Brain microvascular endothelial cell (primary cell): ENCODE results near the gene MAP7D2.

Experiments
- DNase-seq: peaks from one replicate; pipeline ENCODE4 v3.0.0-alpha.2; 2020
- H3K27ac ChIP-seq: fragments of 250-450 bp; sonication (Bioruptor Pico); 2 replicates; pipeline ENCODE4 v1.5.1; 2020; ENCODE audit warnings: mild to moderate bottlenecking, moderate library complexity
- H3K27me3 ChIP-seq: fragments of 250-450 bp; sonication (Bioruptor Pico); replicated peaks from 2 replicates; pipeline ENCODE4 v1.5.1; 2020; ENCODE audit warnings: mild to moderate bottlenecking
- H3K36me3 ChIP-seq: fragments of 250-450 bp; sonication (Bioruptor Pico); replicated peaks from 2 replicates; pipeline ENCODE4 v1.5.1; 2020; ENCODE audit warnings: mild to moderate bottlenecking
- H3K4me3 ChIP-seq: 2 replicates; pipeline ENCODE4 v1.5.1; 2011; ENCODE audit warnings: low read depth, mild to moderate bottlenecking, control low read depth, low read length, moderate library complexity
- in situ Hi-C: cut with HindIII; loops from 2 replicates; pipeline ENCODE4 v1.10.0; 2017; ENCODE audit warnings: low sequenced_read_pairs, low pct_ligation_motif_present
- TF ChIP-seq, protein P1 (sequence below): IDR thresholded peaks from 2 replicates; pipeline ENCODE4 v1.5.1; 2011; ENCODE audit warnings: low read depth, mild to moderate bottlenecking, moderate library complexity, low read length, control low read depth, inconsistent platforms; ENCODE audit errors: missing control alignments

The MAP7D2 gene

DNA sequence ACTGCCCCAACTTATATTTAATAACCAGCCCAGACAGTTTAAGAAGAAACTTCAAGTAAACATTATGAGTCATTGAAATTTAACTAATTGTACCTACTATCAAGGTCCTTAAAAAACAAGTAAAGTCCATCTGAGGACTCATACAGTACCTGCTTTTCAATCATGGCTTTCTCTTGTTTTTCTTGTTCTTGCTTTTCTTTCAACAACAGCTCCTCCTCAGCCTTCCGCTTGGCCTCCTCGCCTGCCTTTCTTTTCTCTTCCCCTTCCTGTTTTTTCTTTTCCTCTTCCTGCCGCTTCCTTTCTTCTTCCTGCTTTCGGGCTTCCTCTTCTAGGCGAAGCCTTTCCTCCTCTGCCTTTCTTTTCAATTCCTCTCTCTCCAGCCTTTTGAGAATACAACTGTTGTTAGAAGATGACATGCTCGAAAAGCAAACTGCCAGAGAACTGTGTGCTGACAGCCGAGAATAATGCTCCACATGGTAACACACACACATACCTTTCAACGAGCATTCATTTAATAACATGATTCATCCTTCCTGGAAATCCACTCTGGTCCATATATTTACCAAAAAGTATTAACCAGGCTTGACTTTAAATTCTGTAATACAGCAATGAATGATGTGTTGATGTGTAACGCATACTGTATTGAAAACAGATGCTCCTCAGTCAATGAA is 100.6 kb downstream of the MAP7D2 start:
- Histone ChIP-seq H3K36me3 (no peaks in the 10 kb centered on the region), H3K27me3 (no peaks in the 10 kb centered on the region), H3K27ac (no peak overlapping the region), H3K4me3 (no peak overlapping the region)
- TF ChIP-seq, protein P1, sequence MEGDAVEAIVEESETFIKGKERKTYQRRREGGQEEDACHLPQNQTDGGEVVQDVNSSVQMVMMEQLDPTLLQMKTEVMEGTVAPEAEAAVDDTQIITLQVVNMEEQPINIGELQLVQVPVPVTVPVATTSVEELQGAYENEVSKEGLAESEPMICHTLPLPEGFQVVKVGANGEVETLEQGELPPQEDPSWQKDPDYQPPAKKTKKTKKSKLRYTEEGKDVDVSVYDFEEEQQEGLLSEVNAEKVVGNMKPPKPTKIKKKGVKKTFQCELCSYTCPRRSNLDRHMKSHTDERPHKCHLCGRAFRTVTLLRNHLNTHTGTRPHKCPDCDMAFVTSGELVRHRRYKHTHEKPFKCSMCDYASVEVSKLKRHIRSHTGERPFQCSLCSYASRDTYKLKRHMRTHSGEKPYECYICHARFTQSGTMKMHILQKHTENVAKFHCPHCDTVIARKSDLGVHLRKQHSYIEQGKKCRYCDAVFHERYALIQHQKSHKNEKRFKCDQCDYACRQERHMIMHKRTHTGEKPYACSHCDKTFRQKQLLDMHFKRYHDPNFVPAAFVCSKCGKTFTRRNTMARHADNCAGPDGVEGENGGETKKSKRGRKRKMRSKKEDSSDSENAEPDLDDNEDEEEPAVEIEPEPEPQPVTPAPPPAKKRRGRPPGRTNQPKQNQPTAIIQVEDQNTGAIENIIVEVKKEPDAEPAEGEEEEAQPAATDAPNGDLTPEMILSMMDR, result no peak
- in situ Hi-C loops, result no loop called here
- DNase-seq, result no peak

DNA sequence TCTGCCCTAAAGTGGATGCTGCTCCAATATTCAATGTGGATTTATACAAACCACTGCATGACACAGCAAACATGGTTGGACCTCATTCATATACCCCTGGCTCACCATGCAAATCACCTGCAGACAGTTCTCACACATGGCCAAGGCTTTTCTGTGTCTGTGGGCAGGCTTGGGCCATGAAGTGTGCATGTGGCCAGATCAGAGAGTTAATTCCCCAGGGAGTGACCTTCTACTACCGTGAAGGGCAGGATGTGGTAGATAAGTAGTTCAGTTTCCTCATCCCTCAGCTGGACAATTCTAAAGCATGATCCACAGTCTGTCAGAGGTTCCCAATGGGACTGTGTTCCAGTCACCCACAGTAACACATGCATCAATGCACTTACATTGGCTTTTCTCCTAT is 101.3 kb downstream of the MAP7D2 start:
- Histone ChIP-seq H3K4me3 (no peak overlapping the region), H3K36me3 (no peaks in the 10 kb centered on the region), H3K27ac (no peak overlapping the region), H3K27me3 (no peaks in the 10 kb centered on the region)
- TF ChIP-seq, protein P1, result no peak
- in situ Hi-C loops, result no loop called here
- no peak for DNase-seq

GRCh38 chrX:20011608-20012007 is 105.1 kb downstream of the MAP7D2 start:
- H3K36me3 ChIP-seq, result no peaks in the 10 kb centered on the region
- H3K27ac ChIP-seq, result no peak overlapping the region
- no peak overlapping the region for H3K4me3 ChIP-seq
- in situ Hi-C loops, result no loop called here
- TF ChIP-seq, protein P1, result no peak
- no peak for DNase-seq
- no peaks in the 10 kb centered on the region for H3K27me3 ChIP-seq

- Histone ChIP-seq H3K4me3 (no peak overlapping the region), H3K27me3 (no peaks in the 10 kb centered on the region), H3K36me3 (no peaks in the 10 kb centered on the region), H3K27ac (no peak overlapping the region)
- DNase-seq, result no peak
- TF ChIP-seq, protein P1, result no peak
- in situ Hi-C loops, result no loop called here
Measured at GRCh38 chrX:20007962-20008622, 108.6 kb downstream of the MAP7D2 start.

- H3K27ac ChIP-seq, result no peak overlapping the region
- no peak overlapping the region for H3K4me3 ChIP-seq
- H3K27me3 ChIP-seq, result no peaks in the 10 kb centered on the region
- in situ Hi-C loops, result no loop called here
- no peak for DNase-seq
- H3K36me3 ChIP-seq, result no peaks in the 10 kb centered on the region
- TF ChIP-seq, protein P1, result no peak
Measured at GRCh38 chrX:20005883-20006282, 110.8 kb downstream of the MAP7D2 start.

DNA sequence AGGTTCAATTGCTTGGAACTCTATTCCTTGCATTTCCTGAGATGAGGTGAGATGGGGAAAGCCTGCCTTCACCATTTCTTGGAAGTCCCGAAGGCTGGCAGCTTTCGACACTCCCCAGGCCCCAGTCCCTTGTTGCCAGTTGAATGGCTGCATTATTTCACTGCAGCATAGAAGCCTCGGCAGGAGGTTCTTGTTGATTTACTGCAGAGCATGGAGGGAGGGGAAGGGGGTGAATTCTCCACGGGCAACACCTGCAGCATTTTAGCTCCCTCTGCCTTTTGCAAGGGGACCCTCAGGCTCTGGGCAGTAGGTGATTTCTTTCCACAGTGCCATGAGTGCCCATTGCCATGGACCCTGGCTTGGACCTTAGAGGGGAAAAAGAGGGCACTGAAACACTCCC is 115.1 kb downstream of the MAP7D2 start:
- in situ Hi-C loops, result no loop called here
- DNase-seq, result no peak
- H3K4me3 ChIP-seq, result no peak overlapping the region
- TF ChIP-seq, protein P1, result no peak
- H3K27me3 ChIP-seq, result no peaks in the 10 kb centered on the region
- no peaks in the 10 kb centered on the region for H3K36me3 ChIP-seq
- H3K27ac ChIP-seq, result no peak overlapping the region
